B cell (primary cell): ENCODE data around the gene COL26A1. TPM values are rescaled to one million over a fixed set of nuclear protein-coding genes. Genes with fewer than 3 reads are reported as not detected.

Experiments
- ATAC-seq: fragments of 200-7000 bp; cut with Tn5 transposase; one replicate; pipeline ENCODE4 v1.10.0; 2021; ENCODE audit warnings: low read depth, mild to moderate bottlenecking, moderate number of reproducible peaks, moderate library complexity
- CTCF ChIA-PET: fragments of 350-600 bp; sonication (Branson Sonifier 250); formaldehyde crosslinking; loops from one replicate; lab custom pipeline; 2021; ENCODE audit warnings: antibody characterized with exemption, inconsistent platforms; lab: Charles Lee
- POLR2A ChIA-PET: fragments of 350-600 bp; sonication (Branson Sonifier 250); formaldehyde crosslinking; loops from one replicate; lab custom pipeline; 2021; ENCODE audit warnings: antibody characterized with exemption; lab: Charles Lee
- DNase-seq: peaks from one replicate; pipeline ENCODE4 v3.0.0; 2013
- H2AFZ ChIP-seq: 2 replicates; pipeline ENCODE4 v1.6.1; 2012; ENCODE audit warnings: mild to moderate bottlenecking, low read depth, low read length; ENCODE audit not compliant: insufficient read depth, poor library complexity, severe bottlenecking
- H3K27ac ChIP-seq, 2 donors: 1 replicate in 1 of 2; 2 replicates in 1 of 2; pipeline ENCODE4 v1.5.1; 2012 to 2013; ENCODE audit warnings: low read length in 2 of 2, mild to moderate bottlenecking in 2 of 2, moderate library complexity in 1 of 2
- H3K27me3 ChIP-seq, 4 experiments: fragments of 200-600 bp in 1 of 4; sonication (generic) in 1 of 4; replicated peaks in 1 of 4; 1 replicate in 2 of 4; 2 replicates in 2 of 4; pipeline versions ENCODE4 v1.6.1 to v1.7.0; 2013 to 2016; ENCODE audit warnings: low read length in 3 of 4, mild to moderate bottlenecking in 2 of 4, mixed read lengths in 1 of 4, moderate library complexity in 1 of 4; ENCODE audit not compliant: insufficient read depth in 4 of 4, control insufficient read depth in 3 of 4; ENCODE audit errors: control extremely low read depth in 1 of 4
- H3K36me3 ChIP-seq, 2 experiments: replicated peaks in 1 of 2; 1 replicate in 1 of 2; 2 replicates in 1 of 2; pipeline versions ENCODE4 v1.6.1 to v1.7.1; 2013; ENCODE audit warnings: low read length in 1 of 2; ENCODE audit not compliant: insufficient read depth in 2 of 2, control insufficient read depth in 1 of 2; ENCODE audit errors: control extremely low read depth in 1 of 2, extremely low read depth in 1 of 2
- H3K4me1 ChIP-seq, 2 donors: fragments of 200-600 bp in 1 of 2; sonication (generic) in 1 of 2; 1 replicate in 1 of 2; 2 replicates in 1 of 2; pipeline versions ENCODE4 v1.5.1 to v1.6.1; 2013 to 2017; ENCODE audit warnings: low read length in 2 of 2; ENCODE audit not compliant: control insufficient read depth in 2 of 2, insufficient read depth in 2 of 2
- H3K4me2 ChIP-seq: replicated peaks from 2 replicates; pipeline ENCODE3; 2012; ENCODE audit warnings: mild to moderate bottlenecking, low read depth, low read length; ENCODE audit not compliant: poor library complexity, severe bottlenecking
- H3K4me3 ChIP-seq, 5 experiments: fragments of 200-600 bp in 1 of 5; sonication (generic) in 1 of 5; 1 replicate in 3 of 5; 2 replicates in 2 of 5; pipeline versions ENCODE4 v1.5.1 to v1.7.0; 2011 to 2016; ENCODE audit warnings: low read length in 4 of 5, mild to moderate bottlenecking in 4 of 5, low read depth in 2 of 5, control low read depth in 1 of 5, moderate library complexity in 1 of 5; ENCODE audit not compliant: insufficient read depth in 1 of 5; ENCODE audit errors: control extremely low read depth in 1 of 5, extremely low read depth in 1 of 5
- H3K79me2 ChIP-seq: fragments of 200-600 bp; sonication (generic); one replicate; pipeline ENCODE4 v1.6.0; 2016; ENCODE audit warnings: low read length; ENCODE audit not compliant: control insufficient read depth, insufficient read depth
- H3K9ac ChIP-seq: fragments of 200-600 bp; sonication (generic); 2 replicates; pipeline ENCODE4 v1.6.1; 2017; ENCODE audit warnings: mild to moderate bottlenecking, low read length, moderate library complexity
- H3K9me3 ChIP-seq, 3 donors: one replicate each; pipeline versions ENCODE4 v1.6.1 to v1.7.1; 2013; ENCODE audit warnings: low read length in 2 of 3; ENCODE audit not compliant: control insufficient read depth in 2 of 3, insufficient read depth in 1 of 3; ENCODE audit errors: control extremely low read depth in 1 of 3
- H4K20me1 ChIP-seq: 2 replicates; pipeline ENCODE4 v1.6.0; 2012; ENCODE audit warnings: mild to moderate bottlenecking, low read length; ENCODE audit not compliant: insufficient read depth, control insufficient read depth, poor library complexity, severe bottlenecking
- H3K27ac Mint-ChIP-seq: one replicate; pipeline ENCODE4 v1.8.0; 2021; ENCODE audit warnings: mixed read lengths
- H3K27me3 Mint-ChIP-seq: one replicate; pipeline ENCODE4 v1.8.0; 2021; ENCODE audit warnings: mixed read lengths
- H3K4me1 Mint-ChIP-seq: one replicate; pipeline ENCODE4 v1.8.0; 2021; ENCODE audit warnings: mixed read lengths
- H3K4me3 Mint-ChIP-seq: one replicate; pipeline ENCODE4 v1.8.0; 2021; ENCODE audit warnings: mixed read lengths
- H3K9me3 Mint-ChIP-seq: one replicate; pipeline ENCODE4 v1.8.0; 2022; ENCODE audit warnings: mixed read lengths; ENCODE audit not compliant: insufficient read depth
- CTCF ChIP-seq: fragments of 200-600 bp; IDR thresholded peaks from one replicate; pipeline ENCODE4 v1.8.0; 2022; ENCODE audit warnings: antibody characterized with exemption, mild to moderate bottlenecking
- EZH2 ChIP-seq: IDR thresholded peaks from 2 replicates; pipeline ENCODE4 v1.6.1; 2012; ENCODE audit warnings: borderline replicate concordance, low read depth, mild to moderate bottlenecking, moderate library complexity, low read length; ENCODE audit not compliant: insufficient read depth, poor library complexity, severe bottlenecking
- WGBS: methylation state at CpG from one replicate; pipeline ENCODE4 v1.1.5; 2013; ENCODE audit warnings: missing lambda C conversion rate; ENCODE audit not compliant: insufficient coverage; 5-methylcytosine and 5-hydroxymethylcytosine counted together
- intact Hi-C: fragments of 100-400 bp; cut with micrococcal nuclease; formaldehyde crosslinking; loops from one replicate; pipeline ENCODE4 v1.10.0; 2022
- polyA plus RNA-seq: library from polyadenylated mRNA; depleted of rRNA; stranded (reverse); fragments of >200 nt; gene quantifications from 2 replicates; pipeline ENCODE4 v1.2.3, GENCODE V29; 2012
- total RNA-seq, 2 donors: library from RNA; stranded (reverse); fragments of 120-200 nt in 1 of 2; gene quantifications; 1 replicate in 1 of 2; 2 replicates in 1 of 2; pipeline versions ENCODE4 v1.2.3 to v1.2.4, GENCODE V29; 2013 to 2022

COL26A1 gene
- total and polyA plus RNA-seq, 2 donors (not counting 1 experiment from before 2014, with no cell fraction given), result not detected

- Histone ChIP-seq H3K27ac (no peak overlapping the region), H3K4me2 (no peak overlapping the region), H3K36me3 (no peaks in the 10 kb centered on the region), H3K79me2 (no peaks in the 10 kb centered on the region), H3K4me3 (no peak overlapping the region), H3K9ac (no peak overlapping the region), H3K4me1 (no peaks in the 10 kb centered on the region), H2AFZ (no peak overlapping the region), H4K20me1 (no peaks in the 10 kb centered on the region), H3K27me3 (peaks cover 0 to 6% (median 0%) of the 10 kb centered on the region in 4 experiments), H3K9me3 (peaks cover 0 to 12% (median 0%) of the 10 kb centered on the region in 3 donors)
- CTCF ChIA-PET, result interaction anchor here (1.0 kb wide), 1 partner anchor 12 kb away, joined by 3 read pairs; no protein-coding TSS in a partner anchor
- peaks cover 34% of the 10 kb centered on the region for H3K27me3 Mint-ChIP-seq
- intact Hi-C loops, result no loop called here
- TF ChIP-seq CTCF, result no peak
- no peak for TF ChIP-seq EZH2
- POLR2A ChIA-PET, result no interaction called here
- no peaks in the 10 kb centered on the region for H3K4me1 Mint-ChIP-seq
- no peak for ATAC-seq
- no peak overlapping the region for H3K4me3 Mint-ChIP-seq
- no peaks in the 10 kb centered on the region for H3K9me3 Mint-ChIP-seq
- H3K27ac Mint-ChIP-seq, result no peak overlapping the region
- WGBS, result no CpG with 5 or more reads among the region's 2 CpGs
- no peak for DNase-seq
Observed at GRCh38 chr7:101352920-101353308, 9.8 kb upstream of the COL26A1 start.

GRCh38 chr7:101357433-101357832, 5.2 kb upstream of the COL26A1 start:
- ChIA-PET CTCF (no interaction called here), POLR2A (no interaction called here)
- no peak overlapping the region for H3K27ac Mint-ChIP-seq

More at GRCh38 chr7:101357433-101357832, 5.2 kb upstream of the COL26A1 start:
- no peaks in the 10 kb centered on the region for H4K20me1 ChIP-seq
- H2AFZ ChIP-seq, result no peak overlapping the region
- Mint-ChIP-seq H3K27me3 (peaks cover 22% of the 10 kb centered on the region), H3K9me3 (no peaks in the 10 kb centered on the region), H3K4me1 (peaks cover 4% of the 10 kb centered on the region), H3K4me3 (no peak overlapping the region)
- TF ChIP-seq CTCF, result no peak
- no peak for TF ChIP-seq EZH2
- H3K79me2 ChIP-seq, result no peaks in the 10 kb centered on the region
- intact Hi-C loops, result no loop called here
- peaks cover 0 to 16% (median 0%) of the 10 kb centered on the region in 3 donors for H3K9me3 ChIP-seq
- no peak overlapping the region for H3K9ac ChIP-seq
- peaks cover 0 to 10% (median 5%) of the 10 kb centered on the region in 4 experiments for H3K27me3 ChIP-seq
- H3K36me3 ChIP-seq, result no peaks in the 10 kb centered on the region
- ATAC-seq, result no peak
- H3K4me2 ChIP-seq, result no peak overlapping the region
- no peak overlapping the region for H3K4me3 ChIP-seq
- 87% methylated on average over 6 of the region's 7 CpGs for WGBS
- H3K27ac ChIP-seq, result no peak overlapping the region
- DNase-seq, result no peak
- H3K4me1 ChIP-seq, result peaks cover 0 to 3% of the 10 kb centered on the region in 2 donors
